NB4 (cell line): ENCODE measurements around the gene ZNF101.
A peak's percentile ranks its signal among the peaks of the same experiment; 100 is the strongest.

Experiments used
- DNase-seq: peaks from one replicate; pipeline ENCODE4 v3.0.0; 2010; ENCODE audit warnings: low read depth
- H3K4me3 ChIP-seq: one replicate; pipeline ENCODE4 v1.5.1; 2011; ENCODE audit warnings: mild to moderate bottlenecking, low read depth, low read length, moderate library complexity
- CTCF ChIP-seq: IDR thresholded peaks from one replicate; pipeline ENCODE4 v1.5.1; 2012; ENCODE audit warnings: low read depth, low read length
- MAX ChIP-seq: IDR thresholded peaks from 2 replicates; pipeline ENCODE4 v1.6.1; 2011; ENCODE audit warnings: low read depth, low read length
- MYC ChIP-seq: IDR thresholded peaks from 2 replicates; pipeline ENCODE4 v1.6.1; 2011; ENCODE audit warnings: low read depth, low read length
- POLR2A ChIP-seq: IDR thresholded peaks from 2 replicates; pipeline ENCODE4 v1.6.1; 2011; ENCODE audit warnings: mild to moderate bottlenecking; ENCODE audit not compliant: insufficient read length; ENCODE audit errors: extremely low read depth

ZNF101 gene

GRCh38 chr19:19636573-19637185, 32.0 kb upstream of the ZNF101 start:
- no peak overlapping the region for H3K4me3 ChIP-seq
- no peak for DNase-seq
- TF ChIP-seq MYC (no peak), MAX (no peak), POLR2A (no peak), CTCF (no peak)

GRCh38 chr19:19637186-19637522, 31.5 kb upstream of the ZNF101 start:
- TF ChIP-seq MAX (no peak), CTCF (no peak), MYC (no peak), POLR2A (no peak)
- DNase-seq: no peak
- H3K4me3 ChIP-seq: no peak overlapping the region

GRCh38 chr19:19637523-19638251, 31.0 kb upstream of the ZNF101 start:
- H3K4me3 ChIP-seq: no peak overlapping the region
- TF ChIP-seq POLR2A (no peak), MYC (no peak), MAX (no peak), CTCF (no peak)
- DNase-seq: no peak

GRCh38 chr19:19642506-19643157, 26.0 kb upstream of the ZNF101 start:
- TF ChIP-seq MAX (no peak), CTCF (peak; percentile 1)
- DNase-seq: peak; percentile 73
- peak overlapping the region; percentile 85 for H3K4me3 ChIP-seq

- peak within 1 kb of the TSS; percentile 85 for H3K4me3 ChIP-seq
- peak; percentile 88 for DNase-seq
- TF ChIP-seq MAX (no peak; the same call in 1 of the 2 replicates), CTCF (peak; percentile 73), MYC (peak; percentile 56), POLR2A (peak; percentile 14)
These were observed 25.2 kb upstream of the ZNF101 start, which contains the start of gene GMIP for GRCh38 chr19:19643158-19644053. TSS of gene GMIP (minus strand) at chr19:19643657. CDS start at chr19:19643529, 128 bp downstream.
